GM03348 (cell line): Measurements from ENCODE around the gene ASB12.
"Not testable (repeated sequence)": the region's sequence is repeated elsewhere in the genome, so short reads cannot be mapped to it uniquely, and the experiment has no call there.

ENCODE experiments used
- DNase-seq: peaks from one replicate; pipeline ENCODE4 v3.0.0; 2012; ENCODE audit warnings: low spot score

The ASB12 gene

GRCh38 chrX:64230123-64230970 is at the start of gene ASB12:
Gene ASB12, minus strand, starts transcription at chrX:64230607. Its CDS starts 4,957 bp downstream, at chrX:64225650.
- DNase-seq, result no peak

GRCh38 chrX:64265265-64265664 is 34.9 kb upstream of the ASB12 start:
- no peak for DNase-seq

- no peak for DNase-seq
These were observed 1.3 kb downstream of the ASB12 start for GRCh38 chrX:64229154-64229553.

GRCh38 chrX:64218023-64218422 is 12.4 kb downstream of the ASB12 start:
- no peak for DNase-seq

GRCh38 chrX:64213989-64214388 is 16.4 kb downstream of the ASB12 start:
- not testable (repeated sequence) for DNase-seq

- no peak for DNase-seq
These were observed 23.7 kb downstream of the ASB12 start for GRCh38 chrX:64206556-64207162.

GRCh38 chrX:64205735-64206501 is 24.5 kb downstream of the ASB12 start:
- DNase-seq, result peak; percentile 96

GRCh38 chrX:64205441-64205734 is 25.0 kb downstream of the ASB12 start, which contains the start of gene AMER1:
Gene AMER1, minus strand, starts transcription at chrX:64205708. Its CDS starts 12,422 bp downstream, at chrX:64193286.
- DNase-seq, result no peak

GRCh38 chrX:64204701-64205440 is 25.5 kb downstream of the ASB12 start:
- DNase-seq, result peak; percentile 70

GRCh38 chrX:64204252-64204651 is 26.2 kb downstream of the ASB12 start:
- DNase-seq, result no peak

GRCh38 chrX:64202808-64203325 is 27.5 kb downstream of the ASB12 start:
- peak; percentile 18 for DNase-seq

- DNase-seq, result no peak
These were observed 32.4 kb downstream of the ASB12 start for GRCh38 chrX:64198036-64198435.

- no peak for DNase-seq
These were observed 33.8 kb downstream of the ASB12 start for GRCh38 chrX:64196606-64197005.

GRCh38 chrX:64195862-64196261 is 34.5 kb downstream of the ASB12 start:
- no peak for DNase-seq

- DNase-seq, result no peak
These were observed 37.7 kb downstream of the ASB12 start for GRCh38 chrX:64192673-64193072.

- no peak for DNase-seq
These were observed 38.4 kb downstream of the ASB12 start for GRCh38 chrX:64192040-64192439.

GRCh38 chrX:64191281-64192010 is 39.0 kb downstream of the ASB12 start:
- DNase-seq, result no peak

- DNase-seq, result no peak
These were observed 40.2 kb downstream of the ASB12 start for GRCh38 chrX:64190136-64190740.

GRCh38 chrX:64188901-64189300 is 41.5 kb downstream of the ASB12 start:
- DNase-seq, result no peak

GRCh38 chrX:64187762-64188150 is 42.7 kb downstream of the ASB12 start:
- DNase-seq, result no peak
